SK-N-SH (cell line): ENCODE results near the gene LHPP. TPM values are rescaled to one million over a fixed set of nuclear protein-coding genes. Genes with fewer than 3 reads are reported as not detected.

ENCODE experiments used
- CTCF ChIA-PET: fragments of 300-600, 350-600 bp; formaldehyde crosslinking; extraction: SDS; loops from one replicate; lab custom pipeline; 2021; lab: Yijun Ruan, JAX
- POLR2A ChIA-PET: fragments of 350-600 bp; sonication (Branson Sonifier 250); formaldehyde crosslinking; extraction: SDS; loops from one replicate; lab custom pipeline; 2020; ENCODE audit warnings: antibody characterized with exemption, inconsistent platforms; lab: Yijun Ruan, JAX
- DNase-seq: peaks from one replicate; pipeline ENCODE4 v3.0.0; 2012
- H2AFZ ChIP-seq: fragments of 200-600 bp; sonication (generic); 2 replicates; pipeline ENCODE4 v1.8.1; 2016; ENCODE audit warnings: antibody characterized with exemption, mild to moderate bottlenecking, low read depth
- H3F3A ChIP-seq: fragments of 200-600 bp; sonication (generic); replicated peaks from 2 replicates; pipeline ENCODE3; 2016; ENCODE audit warnings: antibody characterized with exemption, mild to moderate bottlenecking; ENCODE audit not compliant: insufficient read depth
- H3K27ac ChIP-seq, 2 experiments: fragments of 200-500 bp in 1 of 2; fragments of 200-600 bp in 1 of 2; sonication (Bioruptor generic) in 1 of 2; sonication (generic), shearing (Covaris generic) in 1 of 2; 2 replicates each; pipeline versions ENCODE4 v1.5.1 to v1.6.1; 2014 to 2016; ENCODE audit warnings: low read depth in 2 of 2, inconsistent platforms in 1 of 2, low read length in 1 of 2, mild to moderate bottlenecking in 1 of 2, mixed read lengths in 1 of 2
- H3K27me3 ChIP-seq: fragments of 200-600 bp; sonication (generic), shearing (Covaris generic); 2 replicates; pipeline ENCODE4 v1.6.1; 2016; ENCODE audit warnings: mixed run types; ENCODE audit not compliant: insufficient read depth
- H3K36me3 ChIP-seq, 2 experiments: fragments of 200-500 bp in 1 of 2; fragments of 200-600 bp in 1 of 2; sonication (Bioruptor generic) in 1 of 2; sonication (generic) in 1 of 2; replicated peaks in 1 of 2; 2 replicates each; pipeline versions ENCODE3 to v1.5.1; 2014 to 2016; ENCODE audit warnings: low read length in 1 of 2, mild to moderate bottlenecking in 1 of 2; ENCODE audit not compliant: insufficient read depth in 2 of 2, control insufficient read depth in 1 of 2
- H3K4me1 ChIP-seq, 2 experiments: fragments of 200-500 bp in 1 of 2; fragments of 200-600 bp in 1 of 2; sonication (Bioruptor generic) in 1 of 2; sonication (generic), shearing (Covaris generic) in 1 of 2; 2 replicates each; pipeline versions ENCODE4 v1.5.1 to v1.6.1; 2014 to 2016; ENCODE audit warnings: low read depth in 1 of 2, low read length in 1 of 2, mixed run types in 1 of 2; ENCODE audit not compliant: insufficient read depth in 2 of 2, control insufficient read depth in 1 of 2
- H3K4me2 ChIP-seq: fragments of 200-600 bp; sonication (generic), shearing (Covaris generic); 2 replicates; pipeline ENCODE4 v1.6.1; 2017; ENCODE audit warnings: mixed run types
- H3K4me3 ChIP-seq, 2 experiments: fragments of 200-500 bp in 1 of 2; fragments of 200-600 bp in 1 of 2; sonication (Bioruptor generic) in 1 of 2; sonication (generic), shearing (Covaris generic) in 1 of 2; 2 replicates each; pipeline versions ENCODE4 v1.5.1 to v1.8.1; 2014 to 2016; ENCODE audit warnings: low read depth in 2 of 2, inconsistent platforms in 1 of 2, low read length in 1 of 2, mild to moderate bottlenecking in 1 of 2, mixed read lengths in 1 of 2, moderate library complexity in 1 of 2
- H3K79me2 ChIP-seq: fragments of 200-600 bp; sonication (generic); 2 replicates; pipeline ENCODE4 v1.8.1; 2017; ENCODE audit warnings: mild to moderate bottlenecking; ENCODE audit not compliant: insufficient read depth
- H3K9ac ChIP-seq: fragments of 200-600 bp; sonication (generic); 2 replicates; pipeline ENCODE4 v1.6.1; 2017; ENCODE audit warnings: mixed run types
- H3K9me2 ChIP-seq: fragments of 200-600 bp; sonication (generic); 2 replicates; pipeline ENCODE4 v1.6.1; 2017; ENCODE audit warnings: mixed run types
- H3K9me3 ChIP-seq: fragments of 200-600 bp; sonication (generic); 2 replicates; pipeline ENCODE4 v1.6.1; 2017; ENCODE audit warnings: mixed run types, mild to moderate bottlenecking, moderate library complexity
- H4K20me1 ChIP-seq: fragments of 200-600 bp; sonication (generic); 2 replicates; pipeline ENCODE4 v1.6.1; 2017; ENCODE audit warnings: mild to moderate bottlenecking, mixed run types; ENCODE audit not compliant: insufficient read depth
- EZH2phosphoT487 ChIP-seq: fragments of 200-600 bp; sonication (generic); IDR thresholded peaks from 2 replicates; pipeline ENCODE4 v1.6.1; 2017; ENCODE audit warnings: low read depth, mixed run types, mild to moderate bottlenecking, antibody characterized with exemption, moderate library complexity, borderline replicate concordance
- FOXJ3 ChIP-seq: sonication (generic); formaldehyde crosslinking; IDR thresholded peaks from 2 replicates; pipeline ENCODE4 v1.5.1; 2020; ENCODE audit warnings: mild to moderate bottlenecking, missing genetic modification reagents
- GABPA ChIP-seq: IDR thresholded peaks from 2 replicates; pipeline ENCODE4 v1.4.0; 2012; ENCODE audit warnings: low read depth, mild to moderate bottlenecking
- GATA2 ChIP-seq: sonication (generic); formaldehyde crosslinking; IDR thresholded peaks from 2 replicates; pipeline ENCODE4 v1.5.0; 2020; ENCODE audit warnings: mild to moderate bottlenecking, missing genetic modification reagents
- MAX ChIP-seq: IDR thresholded peaks from 2 replicates; pipeline ENCODE4 v1.4.0; 2012; ENCODE audit warnings: low read depth
- MEF2A ChIP-seq: IDR thresholded peaks from 2 replicates; pipeline ENCODE4 v1.4.0; 2012; ENCODE audit warnings: low read depth, borderline replicate concordance
- NFIC ChIP-seq: IDR thresholded peaks from 2 replicates; pipeline ENCODE4 v1.4.0; 2012; ENCODE audit warnings: borderline replicate concordance
- NRF1 ChIP-seq: IDR thresholded peaks from 2 replicates; pipeline ENCODE4 v1.6.1; 2012; ENCODE audit warnings: low read depth, mild to moderate bottlenecking, low read length
- RCOR1 ChIP-seq: fragments of 150-350 bp; IDR thresholded peaks from 2 replicates; pipeline ENCODE4 v1.6.1; 2017; ENCODE audit warnings: antibody characterized with exemption, low read length
- RFX5 ChIP-seq: IDR thresholded peaks from 2 replicates; pipeline ENCODE4 v1.6.1; 2012; ENCODE audit warnings: mild to moderate bottlenecking, improper control_type of control experiment, low read length
- RXRA ChIP-seq: IDR thresholded peaks from 2 replicates; pipeline ENCODE4 v1.4.0; 2012; ENCODE audit warnings: low read depth, mild to moderate bottlenecking, borderline replicate concordance
- TCF12 ChIP-seq: IDR thresholded peaks from 2 replicates; pipeline ENCODE4 v1.4.0; 2012
- WGBS: methylation state at CpG from one replicate; pipeline ENCODE4 v1.1.6; 2017; ENCODE audit warnings: low lambda C conversion rate; 5-methylcytosine and 5-hydroxymethylcytosine counted together
- polyA plus RNA-seq, 3 experiments: library from polyadenylated mRNA; depleted of rRNA; stranded (reverse); fragments of >200 nt; gene quantifications; 2 replicates each; pipeline ENCODE4 v1.2.3, GENCODE V29; 2012
- TF ChIP-seq, protein P1 (sequence below): IDR thresholded peaks from 2 replicates; pipeline ENCODE4 v1.4.0; 2012; ENCODE audit warnings: low read depth, borderline replicate concordance
- TF ChIP-seq, protein P2 (sequence below): IDR thresholded peaks from 2 replicates; pipeline ENCODE4 v1.6.1; 2012; ENCODE audit warnings: mild to moderate bottlenecking, low read depth, low read length, moderate library complexity
- TF ChIP-seq, protein P3 (sequence below): fragments of 150-350 bp; IDR thresholded peaks from 2 replicates; pipeline ENCODE4 v1.6.1; 2017; ENCODE audit warnings: antibody characterized with exemption, low read length, low read depth, borderline replicate concordance

LHPP gene
- polyA plus RNA-seq, 1 of the 3 experiments (the other 2 are of a cell fraction) = 29.8 TPM

DNA sequence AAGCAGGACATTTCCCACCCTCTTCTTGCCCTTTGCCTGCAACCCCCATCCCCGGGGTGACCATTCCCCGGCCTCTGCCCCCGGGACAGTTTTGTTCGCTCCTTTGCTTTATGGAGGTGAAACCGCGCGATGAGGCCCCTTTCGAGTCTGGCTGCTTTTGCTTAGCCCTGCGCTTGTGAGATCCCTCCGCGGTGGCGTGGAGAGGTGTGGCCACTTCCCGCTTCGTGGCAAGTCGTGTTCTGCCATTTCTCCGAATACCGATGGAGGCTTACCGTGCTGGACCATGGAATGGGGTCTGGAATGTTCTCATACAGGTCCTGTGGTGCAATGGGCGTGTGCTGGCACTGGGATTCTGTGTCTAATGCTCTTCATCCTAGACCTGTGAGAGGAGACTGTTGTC is 106.7 kb downstream of the LHPP start:
- Histone ChIP-seq H3K4me1 (no peaks in the 10 kb centered on the region), H4K20me1 (no peaks in the 10 kb centered on the region), H3F3A (no peaks in the 10 kb centered on the region), H3K9me3 (no peaks in the 10 kb centered on the region), H3K9ac (no peak overlapping the region), H3K27me3 (no peaks in the 10 kb centered on the region), H3K79me2 (no peaks in the 10 kb centered on the region), H3K36me3 (no peaks in the 10 kb centered on the region), H3K9me2 (no peaks in the 10 kb centered on the region), H3K27ac (no peak overlapping the region), H3K4me2 (no peak overlapping the region), H2AFZ (no peak overlapping the region), H3K4me3 (no peak overlapping the region)
- CTCF ChIA-PET = no interaction called here
- POLR2A ChIA-PET = no interaction called here
- DNase-seq = no peak
- 85% methylated on average over 19 of the region's 19 CpGs for WGBS
- TF ChIP-seq, protein P1, sequence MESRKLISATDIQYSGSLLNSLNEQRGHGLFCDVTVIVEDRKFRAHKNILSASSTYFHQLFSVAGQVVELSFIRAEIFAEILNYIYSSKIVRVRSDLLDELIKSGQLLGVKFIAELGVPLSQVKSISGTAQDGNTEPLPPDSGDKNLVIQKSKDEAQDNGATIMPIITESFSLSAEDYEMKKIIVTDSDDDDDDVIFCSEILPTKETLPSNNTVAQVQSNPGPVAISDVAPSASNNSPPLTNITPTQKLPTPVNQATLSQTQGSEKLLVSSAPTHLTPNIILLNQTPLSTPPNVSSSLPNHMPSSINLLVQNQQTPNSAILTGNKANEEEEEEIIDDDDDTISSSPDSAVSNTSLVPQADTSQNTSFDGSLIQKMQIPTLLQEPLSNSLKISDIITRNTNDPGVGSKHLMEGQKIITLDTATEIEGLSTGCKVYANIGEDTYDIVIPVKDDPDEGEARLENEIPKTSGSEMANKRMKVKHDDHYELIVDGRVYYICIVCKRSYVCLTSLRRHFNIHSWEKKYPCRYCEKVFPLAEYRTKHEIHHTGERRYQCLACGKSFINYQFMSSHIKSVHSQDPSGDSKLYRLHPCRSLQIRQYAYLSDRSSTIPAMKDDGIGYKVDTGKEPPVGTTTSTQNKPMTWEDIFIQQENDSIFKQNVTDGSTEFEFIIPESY = no peak
- TF ChIP-seq MEF2A (no peak), NRF1 (no peak), RFX5 (no peak), RXRA (no peak), NFIC (no peak), TCF12 (no peak), RCOR1 (no peak), EZH2phosphoT487 (no peak), GATA2 (CRISPR knock-in tag) (no peak), MAX (no peak), FOXJ3 (no peak), GABPA (no peak)
- TF ChIP-seq, protein P2, sequence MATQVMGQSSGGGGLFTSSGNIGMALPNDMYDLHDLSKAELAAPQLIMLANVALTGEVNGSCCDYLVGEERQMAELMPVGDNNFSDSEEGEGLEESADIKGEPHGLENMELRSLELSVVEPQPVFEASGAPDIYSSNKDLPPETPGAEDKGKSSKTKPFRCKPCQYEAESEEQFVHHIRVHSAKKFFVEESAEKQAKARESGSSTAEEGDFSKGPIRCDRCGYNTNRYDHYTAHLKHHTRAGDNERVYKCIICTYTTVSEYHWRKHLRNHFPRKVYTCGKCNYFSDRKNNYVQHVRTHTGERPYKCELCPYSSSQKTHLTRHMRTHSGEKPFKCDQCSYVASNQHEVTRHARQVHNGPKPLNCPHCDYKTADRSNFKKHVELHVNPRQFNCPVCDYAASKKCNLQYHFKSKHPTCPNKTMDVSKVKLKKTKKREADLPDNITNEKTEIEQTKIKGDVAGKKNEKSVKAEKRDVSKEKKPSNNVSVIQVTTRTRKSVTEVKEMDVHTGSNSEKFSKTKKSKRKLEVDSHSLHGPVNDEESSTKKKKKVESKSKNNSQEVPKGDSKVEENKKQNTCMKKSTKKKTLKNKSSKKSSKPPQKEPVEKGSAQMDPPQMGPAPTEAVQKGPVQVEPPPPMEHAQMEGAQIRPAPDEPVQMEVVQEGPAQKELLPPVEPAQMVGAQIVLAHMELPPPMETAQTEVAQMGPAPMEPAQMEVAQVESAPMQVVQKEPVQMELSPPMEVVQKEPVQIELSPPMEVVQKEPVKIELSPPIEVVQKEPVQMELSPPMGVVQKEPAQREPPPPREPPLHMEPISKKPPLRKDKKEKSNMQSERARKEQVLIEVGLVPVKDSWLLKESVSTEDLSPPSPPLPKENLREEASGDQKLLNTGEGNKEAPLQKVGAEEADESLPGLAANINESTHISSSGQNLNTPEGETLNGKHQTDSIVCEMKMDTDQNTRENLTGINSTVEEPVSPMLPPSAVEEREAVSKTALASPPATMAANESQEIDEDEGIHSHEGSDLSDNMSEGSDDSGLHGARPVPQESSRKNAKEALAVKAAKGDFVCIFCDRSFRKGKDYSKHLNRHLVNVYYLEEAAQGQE = no peak
- TF ChIP-seq, protein P3, sequence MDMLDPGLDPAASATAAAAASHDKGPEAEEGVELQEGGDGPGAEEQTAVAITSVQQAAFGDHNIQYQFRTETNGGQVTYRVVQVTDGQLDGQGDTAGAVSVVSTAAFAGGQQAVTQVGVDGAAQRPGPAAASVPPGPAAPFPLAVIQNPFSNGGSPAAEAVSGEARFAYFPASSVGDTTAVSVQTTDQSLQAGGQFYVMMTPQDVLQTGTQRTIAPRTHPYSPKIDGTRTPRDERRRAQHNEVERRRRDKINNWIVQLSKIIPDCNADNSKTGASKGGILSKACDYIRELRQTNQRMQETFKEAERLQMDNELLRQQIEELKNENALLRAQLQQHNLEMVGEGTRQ = no peak
